ENCODE measurements around the gene ST8SIA4. TPM values are rescaled to one million over a fixed set of nuclear protein-coding genes. Genes with fewer than 3 reads are reported as not detected.

The ST8SIA4 gene
- total and polyA plus RNA-seq, 2 donors (not counting 3 experiments of a cell fraction or from before 2014, with no cell fraction given): 4.5 to 25.0 TPM

GRCh38 chr5:100760688-100761087 lies 142.4 kb downstream of the ST8SIA4 start:
- no TSS peak for BruUV-seq (replicated peaks)
- CTCF ChIA-PET: interaction anchor here (1.0 kb wide), 1 partner anchor 11 kb away, joined by 3 read pairs; no protein-coding TSS in a partner anchor
- no peaks in the 10 kb centered on the region for H4K20me1 ChIP-seq (replicated peaks; ENCODE audit: control insufficient read depth, extremely low read depth, insufficient read depth, low read length)
- dilution Hi-C loops (cut with MboI; ENCODE audit: extremely low pct_ligation_motif_present, low sequenced_read_pairs) (no loop called here), intact Hi-C loops (cut with micrococcal nuclease) (no loop called here)
- no peak overlapping the region for H3K9ac ChIP-seq (replicated peaks; ENCODE audit: extremely low read depth, insufficient read depth, low read length)
- FAIRE-seq (no peak), DNase-seq (ENCODE audit: low read depth, low spot score) (no peak)
- H3K4me2 ChIP-seq (ENCODE audit: insufficient read depth, low read length): no peak overlapping the region
- TF ChIP-seq MAX (IDR thresholded peaks at IDR 0.05; ENCODE audit: insufficient read depth, insufficient read length) (no peak), FOS (IDR thresholded peaks at IDR 0.05; ENCODE audit: borderline replicate concordance, insufficient read depth, low read length) (no peak), GATA2 (IDR thresholded peaks at IDR 0.05; ENCODE audit: insufficient read depth, insufficient read length, low read depth, low read length) (no peak), POLR2A (IDR thresholded peaks at IDR 0.05; ENCODE audit: low read depth, low read length) (no peak), MYC (IDR thresholded peaks at IDR 0.05; ENCODE audit: low read depth, low read length) (no peak), EZH2 (IDR thresholded peaks at IDR 0.05; ENCODE audit: borderline replicate concordance, low read depth, low read length, severe bottlenecking) (no peak), JUN (IDR thresholded peaks at IDR 0.05; ENCODE audit: borderline replicate concordance, insufficient read depth, insufficient read length, low read depth) (no peak), CTCF (IDR thresholded peaks at IDR 0.05; ENCODE audit: extremely low read depth in 1 of 2, insufficient read depth in 1 of 2, low read depth in 1 of 2, low read length in 2 of 2) (no peak), POLR2AphosphoS5 (IDR thresholded peaks at IDR 0.05; ENCODE audit: insufficient read depth, low read depth, low read length) (no peak)
- H3K4me3 ChIP-seq (replicated peaks in 1 of 3; ENCODE audit: insufficient read depth in 1 of 3, low read depth in 1 of 3, low read length in 3 of 3): no peak overlapping the region
- POLR2A ChIA-PET: no interaction called here
- no peaks in the 10 kb centered on the region for H3K27me3 ChIP-seq (ENCODE audit: control insufficient read depth in 2 of 2, insufficient read depth in 2 of 2, low read length in 2 of 2)
- H3K36me3 ChIP-seq (ENCODE audit: control insufficient read depth in 2 of 2, extremely low read depth in 1 of 2, insufficient read depth in 2 of 2, low read length in 2 of 2): no peaks in the 10 kb centered on the region
- H3K79me2 ChIP-seq (ENCODE audit: control insufficient read depth, insufficient read depth, low read length): no peaks in the 10 kb centered on the region
- H3K9me1 ChIP-seq (replicated peaks; ENCODE audit: control insufficient read depth, extremely low read depth, insufficient read depth, low read length): no peaks in the 10 kb centered on the region
- H2AFZ ChIP-seq (ENCODE audit: low read depth, low read length): no peak overlapping the region
- H3K9me3 ChIP-seq (replicated peaks; ENCODE audit: control insufficient read depth, insufficient read depth, low read length): no peaks in the 10 kb centered on the region
- H3K4me1 ChIP-seq (ENCODE audit: control insufficient read depth, extremely low read depth, insufficient read depth, low read length): no peaks in the 10 kb centered on the region
- no peak overlapping the region for H3K27ac ChIP-seq (ENCODE audit: insufficient read depth, low read depth, low read length)

Data from endothelial cell of umbilical vein (primary cell).